Ovary (tissue), 9 donors: Measurements from ENCODE around the gene SLC38A11. TPM values are rescaled to one million over a fixed set of nuclear protein-coding genes. Genes with fewer than 3 reads are reported as not detected.

Source experiments
- DNase-seq, 5 donors: peaks; one replicate each; pipeline ENCODE4 v3.0.0-alpha.2; 2019 to 2020
- H3K27ac ChIP-seq, 2 donors: fragments of 200-600 bp; one replicate each; pipeline versions ENCODE4 v1.5.1 to v1.8.0; 2019 to 2022
- H3K27me3 ChIP-seq: fragments of 200-600 bp; one replicate; pipeline ENCODE4 v1.8.0; 2022
- H3K36me3 ChIP-seq: fragments of 200-600 bp; sonication (generic); one replicate; pipeline ENCODE4 v1.5.1; 2019
- H3K4me1 ChIP-seq: one replicate; pipeline ENCODE4 v1.8.1; 2013; ENCODE audit warnings: mild to moderate bottlenecking, moderate library complexity; ENCODE audit not compliant: insufficient read depth
- H3K4me3 ChIP-seq: fragments of 200-600 bp; sonication (generic); one replicate; pipeline ENCODE4 v1.5.1; 2017
- H3K9me3 ChIP-seq, 2 donors: fragments of 200-600 bp in 1 of 2; sonication (generic) in 1 of 2; one replicate each; pipeline versions ENCODE4 v1.5.1 to v1.8.1; 2013 to 2019; ENCODE audit warnings: mild to moderate bottlenecking in 1 of 2, moderate library complexity in 1 of 2
- EP300 ChIP-seq: sonication (generic); formaldehyde crosslinking; IDR thresholded peaks from one replicate; pipeline ENCODE4 v1.6.1; 2017; ENCODE audit warnings: antibody characterized with exemption
- POLR2A ChIP-seq: fragments of 450-650 bp; IDR thresholded peaks from one replicate; pipeline ENCODE4 v1.6.1; 2017; ENCODE audit warnings: antibody characterized with exemption, mild to moderate bottlenecking, moderate library complexity
- WGBS, 3 donors: extraction: QIAGEN DNeasy Blood & Tissue Kit in 1 of 3; methylation state at CpG; one replicate each; pipeline versions ENCODE4 v1.1.5 to v1.1.7; 2013 to 2017; 5-methylcytosine and 5-hydroxymethylcytosine counted together
- intact Hi-C, 4 donors: fragments of 100-400 bp; cut with DNase I; formaldehyde crosslinking; loops; one replicate each; pipeline versions ENCODE4 v1.11.0 to v1.15.1; 2022 to 2023
- polyA plus RNA-seq, 2 donors: library from polyadenylated mRNA; stranded (reverse); fragments of 200-250 nt in 1 of 2; fragments of 350-450 nt in 1 of 2; fragmentation: Illumina TruSeq in 1 of 2; extraction: RNeasy Lipid Tissue Mini Kit (QIAGEN cat#74804) in 1 of 2; gene quantifications; one replicate each; pipeline ENCODE4 v1.2.3, GENCODE V29; 2013 to 2014
- total RNA-seq, 7 donors: library from RNA; depleted of rRNA in 2 of 7; stranded (reverse); fragments of >200 nt in 2 of 7; fragmentation: NEBNext Ultra II Directional in 3 of 7; extraction: Animal tissue kit (Norgen Biotek cat#: 25700) in 3 of 7; gene quantifications; one replicate each; pipeline versions ENCODE4 v1.1.0 to v1.2.4, GENCODE V29; 2016 to 2023
- TF ChIP-seq, protein P1 (sequence below), 3 donors: fragments of 450-650 bp in 2 of 3; fragments of 200-600 bp in 1 of 3; IDR thresholded peaks; one replicate each; pipeline versions ENCODE4 v1.5.1 to v1.8.0; 2016 to 2022; ENCODE audit warnings: antibody characterized with exemption in 3 of 3, mild to moderate bottlenecking in 1 of 3
- donor health status: DM: no; HTN: no; CAD: no; lungs with moderate emphysema.
- donor health status: DM: no; HTN: no; CAD: no.
- donor health status: Bipolar disorder and iron deficiency.
- donor health status: DM: yes; HTN: yes; CAD: no.
- donor health status: DM: no; HTN: no; CAD: no.
- donor health status: DM: yes; HTN: yes; CAD: no.

The SLC38A11 gene
- total and polyA plus RNA-seq, 9 donors, result 0.19 to 3.0 (median 0.96) TPM; not detected in 3

GRCh38 chr2:164911832-164912231, 43.5 kb downstream of the SLC38A11 start:
- WGBS, 3 donors, result 82 to 96% (median 85%) methylated on average over 1 of the region's 1 CpG
- Histone ChIP-seq H3K9me3 (no peaks in the 10 kb centered on the region), H3K36me3 (no peaks in the 10 kb centered on the region), H3K27me3 (no peaks in the 10 kb centered on the region), H3K4me3 (no peak overlapping the region), H3K27ac (no peak overlapping the region), H3K4me1 (peaks cover 5% of the 10 kb centered on the region)
- intact Hi-C loops, result loop anchor here in 2 of 4 donors (5.0 kb wide), 2 partner anchors 70 to 175 kb away; partner anchors contain the start of gene COBLL1 (in 1 of the 2)
- TF ChIP-seq POLR2A (no peak), EP300 (no peak)
- TF ChIP-seq, protein P1, sequence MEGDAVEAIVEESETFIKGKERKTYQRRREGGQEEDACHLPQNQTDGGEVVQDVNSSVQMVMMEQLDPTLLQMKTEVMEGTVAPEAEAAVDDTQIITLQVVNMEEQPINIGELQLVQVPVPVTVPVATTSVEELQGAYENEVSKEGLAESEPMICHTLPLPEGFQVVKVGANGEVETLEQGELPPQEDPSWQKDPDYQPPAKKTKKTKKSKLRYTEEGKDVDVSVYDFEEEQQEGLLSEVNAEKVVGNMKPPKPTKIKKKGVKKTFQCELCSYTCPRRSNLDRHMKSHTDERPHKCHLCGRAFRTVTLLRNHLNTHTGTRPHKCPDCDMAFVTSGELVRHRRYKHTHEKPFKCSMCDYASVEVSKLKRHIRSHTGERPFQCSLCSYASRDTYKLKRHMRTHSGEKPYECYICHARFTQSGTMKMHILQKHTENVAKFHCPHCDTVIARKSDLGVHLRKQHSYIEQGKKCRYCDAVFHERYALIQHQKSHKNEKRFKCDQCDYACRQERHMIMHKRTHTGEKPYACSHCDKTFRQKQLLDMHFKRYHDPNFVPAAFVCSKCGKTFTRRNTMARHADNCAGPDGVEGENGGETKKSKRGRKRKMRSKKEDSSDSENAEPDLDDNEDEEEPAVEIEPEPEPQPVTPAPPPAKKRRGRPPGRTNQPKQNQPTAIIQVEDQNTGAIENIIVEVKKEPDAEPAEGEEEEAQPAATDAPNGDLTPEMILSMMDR (IDR thresholded peaks at IDR 0.05), result no peak
- DNase-seq, result no peak

GRCh38 chr2:164910101-164910899, 45.0 kb downstream of the SLC38A11 start:
- peak overlapping the region in 1 of 2 donors; percentile 11 for H3K27ac ChIP-seq

GRCh38 chr2:164906947-164907346, 48.4 kb downstream of the SLC38A11 start:
- H3K27me3 ChIP-seq, result no peaks in the 10 kb centered on the region
- 82 to 99% (median 95%) methylated on average over 2 of the region's 2 CpGs for WGBS, 3 donors
- TF ChIP-seq, protein P1 (IDR thresholded peaks at IDR 0.05), result no peak
- TF ChIP-seq EP300, result no peak
- TF ChIP-seq POLR2A, result no peak

More at GRCh38 chr2:164910101-164910899, 45.0 kb downstream of the SLC38A11 start:
- intact Hi-C loops, result loop anchor here in 2 of 4 donors (5.0 kb wide), 2 partner anchors 68 to 173 kb away; partner anchors contain the start of gene COBLL1 (in 1 of the 2)
- no peak for TF ChIP-seq EP300
- TF ChIP-seq POLR2A, result no peak
- TF ChIP-seq, protein P1 (IDR thresholded peaks at IDR 0.05), result no peak
- no peaks in the 10 kb centered on the region for H3K9me3 ChIP-seq
- H3K4me3 ChIP-seq, result no peak overlapping the region
- peaks cover 5% of the 10 kb centered on the region for H3K4me1 ChIP-seq
- H3K27me3 ChIP-seq, result no peaks in the 10 kb centered on the region
- H3K36me3 ChIP-seq, result no peaks in the 10 kb centered on the region
- no peak for DNase-seq
- 42 to 60% (median 50%) methylated on average over 6 of the region's 6 CpGs for WGBS, 3 donors

GRCh38 chr2:164905307-164905706, 50.0 kb downstream of the SLC38A11 start:
- DNase-seq, result no peak
- Histone ChIP-seq H3K9me3 (no peaks in the 10 kb centered on the region), H3K27ac (no peak overlapping the region), H3K36me3 (no peaks in the 10 kb centered on the region), H3K27me3 (no peaks in the 10 kb centered on the region), H3K4me1 (no peaks in the 10 kb centered on the region), H3K4me3 (no peak overlapping the region)
- TF ChIP-seq, protein P1 (IDR thresholded peaks at IDR 0.05), result no peak
- TF ChIP-seq EP300 (no peak), POLR2A (no peak)
- 82 to 97% (median 96%) methylated on average over 6 of the region's 6 CpGs for WGBS, 3 donors
- intact Hi-C loops, result loop anchor here in 1 of 4 donors (10.0 kb wide), 1 partner anchor 151 kb away; no protein-coding TSS in a partner anchor

More at GRCh38 chr2:164906947-164907346, 48.4 kb downstream of the SLC38A11 start:
- H3K9me3 ChIP-seq, result no peaks in the 10 kb centered on the region
- no peaks in the 10 kb centered on the region for H3K36me3 ChIP-seq
- intact Hi-C loops, result loop anchor here in 1 of 4 donors (10.0 kb wide), 1 partner anchor 152 kb away; no protein-coding TSS in a partner anchor
- no peak overlapping the region for H3K27ac ChIP-seq
- H3K4me1 ChIP-seq, result no peaks in the 10 kb centered on the region
- no peak overlapping the region for H3K4me3 ChIP-seq
- no peak for DNase-seq
